ENCODE measurements around the gene LMAN2. TPM values are rescaled to one million over a fixed set of nuclear protein-coding genes. Genes with fewer than 3 reads are reported as not detected.

Gene LMAN2
- total RNA-seq, 4 donors from 2014 or later, result 119 to 191 (median 160) TPM

- peak within 1 kb of the TSS; percentile 43 for H3K27ac ChIP-seq
- H3K4me1 ChIP-seq, result peaks cover 39% of the 10 kb centered on the region
- TF ChIP-seq POLR2A (IDR thresholded peaks at IDR 0.05), result no peak
- TF ChIP-seq POLR2AphosphoS5 (IDR thresholded peaks at IDR 0.05), result peak in 1 of 3 donors; percentile 24
Measured at GRCh38 chr5:177311723-177312648, 39.5 kb downstream of the LMAN2 start, which contains the start of gene MXD3. TSS of gene MXD3 (minus strand) at chr5:177311898. CDS start at chr5:177311830, 68 bp downstream.

GRCh38 chr5:177311392-177311722 is 40.1 kb downstream of the LMAN2 start:
- H3K27ac ChIP-seq, result no peak overlapping the region
- WGBS, result no CpG with 5 or more reads among the region's 23 CpGs
- peaks cover 43% of the 10 kb centered on the region for H3K4me1 ChIP-seq
- peak overlapping the region; percentile 69 for H3K4me3 ChIP-seq
- H3K9me3 ChIP-seq, result no peaks in the 10 kb centered on the region
- H3K36me3 ChIP-seq, result peaks cover 14% of the 10 kb centered on the region
- no peak for TF ChIP-seq EP300 (IDR thresholded peaks at IDR 0.05)
- no peak for TF ChIP-seq CTCF (IDR thresholded peaks at IDR 0.05)
- no peak for TF ChIP-seq POLR2A (IDR thresholded peaks at IDR 0.05)
- TF ChIP-seq POLR2AphosphoS5 (IDR thresholded peaks at IDR 0.05), result no peak
- no peaks in the 10 kb centered on the region for H3K27me3 ChIP-seq
- no peak for DNase-seq (ENCODE audit: low spot score in 2 of 2)

More at GRCh38 chr5:177311723-177312648, 39.5 kb downstream of the LMAN2 start, which contains the start of gene MXD3:
- peak within 1 kb of the TSS; percentile 69 for H3K4me3 ChIP-seq
- H3K9me3 ChIP-seq, result no peaks in the 10 kb centered on the region
- H3K36me3 ChIP-seq, result peaks cover 8% of the 10 kb centered on the region
- DNase-seq (ENCODE audit: low spot score in 2 of 2), result peak; percentile 97 to 98
- no peaks in the 10 kb centered on the region for H3K27me3 ChIP-seq
- 0% methylated on average over 24 of the region's 78 CpGs for WGBS

- Histone ChIP-seq H3K4me1 (peaks cover 48% of the 10 kb centered on the region), H3K9me3 (no peaks in the 10 kb centered on the region), H3K27me3 (no peaks in the 10 kb centered on the region), H3K36me3 (peaks cover 19% of the 10 kb centered on the region), H3K27ac (no peak overlapping the region), H3K4me3 (peak overlapping the region; percentile 69)
- DNase-seq (ENCODE audit: low spot score in 2 of 2), result peak in 1 of 2 donors; percentile 72
- WGBS, result 22% methylated on average over 18 of the region's 20 CpGs
- TF ChIP-seq CTCF (IDR thresholded peaks at IDR 0.05) (no peak), POLR2AphosphoS5 (IDR thresholded peaks at IDR 0.05) (no peak), POLR2A (IDR thresholded peaks at IDR 0.05) (no peak), EP300 (IDR thresholded peaks at IDR 0.05) (no peak)
Measured at GRCh38 chr5:177310757-177311391, 40.6 kb downstream of the LMAN2 start.

- Histone ChIP-seq H3K9me3 (no peaks in the 10 kb centered on the region), H3K36me3 (peaks cover 24% of the 10 kb centered on the region), H3K27ac (no peak overlapping the region), H3K4me1 (peaks cover 54% of the 10 kb centered on the region), H3K27me3 (no peaks in the 10 kb centered on the region), H3K4me3 (no peak overlapping the region)
- DNase-seq (ENCODE audit: low spot score in 2 of 2), result no peak
- TF ChIP-seq CTCF (IDR thresholded peaks at IDR 0.05) (no peak), EP300 (IDR thresholded peaks at IDR 0.05) (no peak), POLR2AphosphoS5 (IDR thresholded peaks at IDR 0.05) (no peak), POLR2A (IDR thresholded peaks at IDR 0.05) (no peak)
- WGBS, result 83% methylated on average over 1 of the region's 13 CpGs
Measured at GRCh38 chr5:177310332-177310731, 41.1 kb downstream of the LMAN2 start.

- Histone ChIP-seq H3K27ac (no peak overlapping the region), H3K4me1 (peaks cover 61% of the 10 kb centered on the region), H3K36me3 (peaks cover 27% of the 10 kb centered on the region), H3K9me3 (no peaks in the 10 kb centered on the region), H3K4me3 (no peak overlapping the region), H3K27me3 (no peaks in the 10 kb centered on the region)
- WGBS, result 79% methylated on average over 2 of the region's 10 CpGs
- peak; percentile 48 to 89 for TF ChIP-seq CTCF (IDR thresholded peaks at IDR 0.05)
- TF ChIP-seq EP300 (IDR thresholded peaks at IDR 0.05), result no peak
- DNase-seq (ENCODE audit: low spot score in 2 of 2), result no peak
Measured at GRCh38 chr5:177309351-177310191, 41.9 kb downstream of the LMAN2 start.

Data from suprapubic skin (tissue), 4 donors.